K562 (cell line): ENCODE data around the gene SNX9. TPM values are rescaled to one million over a fixed set of nuclear protein-coding genes. Genes with fewer than 3 reads are reported as not detected.

Experiments
- ATAC-seq: fragments of 200-7000 bp; cut with Tn5 transposase; 3 replicates; pipeline ENCODE4 v1.9.1; 2020; ENCODE audit warnings: moderate library complexity
- BruUV-seq: library from RNA; stranded (reverse); fragments of 400-500 nt; replicated peaks from 2 replicates; lab custom pipeline; 2021; lab: Mats Ljungman, UMichigan
- CTCF ChIA-PET: fragments of 300-600 bp; formaldehyde crosslinking; extraction: SDS; loops from one replicate; lab custom pipeline; 2021; ENCODE audit warnings: low intra/inter-chr PET ratio; lab: Yijun Ruan, JAX
- POLR2A ChIA-PET: fragments of 300-600, 350-650 bp; sonication (Branson Sonifier 250); formaldehyde crosslinking; extraction: SDS; loops from one replicate; lab custom pipeline; 2021; ENCODE audit warnings: antibody characterized with exemption, inconsistent platforms; lab: Yijun Ruan, JAX
- DNase-seq, 4 experiments: peaks; one replicate each; pipeline versions ENCODE4 v3.0.0 to v3.0.0-alpha.2; 2011 to 2018; ENCODE audit warnings: low spot score in 3 of 4, mixed read lengths in 3 of 4; ENCODE audit errors: extremely low read depth in 1 of 4
- FAIRE-seq: peaks from 2 replicates; lab custom pipeline; 2011; peaks lifted over from hg19 to GRCh38; lab: Jason Lieb, UNC
- H2AFZ ChIP-seq: 2 replicates; pipeline ENCODE4 v1.6.0; 2011; ENCODE audit warnings: low read depth, low read length, control low read depth, inconsistent platforms
- H3K27ac ChIP-seq: fragments of 200-600 bp; 3 replicates; pipeline ENCODE4 v1.8.0; 2011; ENCODE audit warnings: low read depth, mild to moderate bottlenecking, control low read depth, inconsistent platforms, low read length, moderate library complexity, mixed read lengths; ENCODE audit errors: extremely low read depth
- H3K27me3 ChIP-seq, 2 experiments: fragments of 300-600 bp in 1 of 2; 2 replicates in 1 of 2; 3 replicates in 1 of 2; pipeline versions ENCODE4 v1.6.0 to v1.8.0; 2011; ENCODE audit warnings: inconsistent platforms in 2 of 2, low read length in 2 of 2, mild to moderate bottlenecking in 1 of 2, mixed read lengths in 1 of 2, moderate library complexity in 1 of 2; ENCODE audit not compliant: control insufficient read depth in 2 of 2, insufficient read depth in 2 of 2
- H3K36me3 ChIP-seq: fragments of 300-600 bp; 3 replicates; pipeline ENCODE4 v1.8.0; 2011; ENCODE audit warnings: mild to moderate bottlenecking, low read length, inconsistent platforms; ENCODE audit not compliant: control insufficient read depth, insufficient read depth
- H3K4me1 ChIP-seq, 2 experiments: fragments of 200-600 bp in 1 of 2; replicated peaks in 1 of 2; 2 replicates in 1 of 2; 3 replicates in 1 of 2; pipeline versions ENCODE4 v1.5.1 to v1.8.0; 2011; ENCODE audit warnings: inconsistent platforms in 2 of 2, low read length in 2 of 2, mild to moderate bottlenecking in 1 of 2, mixed read lengths in 1 of 2, moderate library complexity in 1 of 2; ENCODE audit not compliant: control insufficient read depth in 2 of 2, insufficient read depth in 2 of 2
- H3K4me2 ChIP-seq: 2 replicates; pipeline ENCODE4 v1.6.1; 2011; ENCODE audit warnings: low read length, control low read depth, inconsistent platforms, mixed read lengths; ENCODE audit not compliant: insufficient read depth
- H3K4me3 ChIP-seq: fragments of 200-600 bp; sonication (generic), shearing (Covaris generic); 2 replicates; pipeline ENCODE4 v1.5.1; 2016; ENCODE audit warnings: control low read depth, inconsistent platforms
- H3K79me2 ChIP-seq: fragments of 200-600 bp; 3 replicates; pipeline ENCODE4 v1.8.0; 2011; ENCODE audit warnings: low read length, inconsistent platforms; ENCODE audit not compliant: control insufficient read depth, insufficient read depth
- H3K9ac ChIP-seq, 2 experiments: 2 replicates each; pipeline versions ENCODE4 v1.6.0 to v1.6.1; 2011; ENCODE audit warnings: low read depth in 2 of 2, low read length in 2 of 2, control low read depth in 1 of 2, inconsistent platforms in 1 of 2, mild to moderate bottlenecking in 1 of 2, mixed read lengths in 1 of 2; ENCODE audit not compliant: insufficient read depth in 1 of 2
- H3K9me1 ChIP-seq: one replicate; pipeline ENCODE4 v1.6.0; 2011; ENCODE audit warnings: inconsistent platforms, mild to moderate bottlenecking, low read length, moderate library complexity; ENCODE audit not compliant: control insufficient read depth, insufficient read depth
- H3K9me3 ChIP-seq: replicated peaks from 2 replicates; pipeline ENCODE4 v1.5.1; 2011; ENCODE audit warnings: low read depth, low read length, inconsistent platforms; ENCODE audit not compliant: control insufficient read depth, insufficient read depth
- H4K20me1 ChIP-seq: replicated peaks from 2 replicates; pipeline ENCODE4 v1.6.1; 2011; ENCODE audit warnings: low read length, inconsistent platforms, mixed read lengths; ENCODE audit not compliant: control insufficient read depth, insufficient read depth
- ETV6 ChIP-seq, 3 experiments: fragments of 150-350 bp in 1 of 3; sonication (generic) in 1 of 3; formaldehyde crosslinking in 1 of 3; IDR thresholded peaks; 2 replicates each; pipeline versions ENCODE4 v1.6.1 to v1.8.0; 2014 to 2022; ENCODE audit warnings: borderline replicate concordance in 2 of 3, low read depth in 2 of 3, antibody characterized with exemption in 1 of 3, low read length in 1 of 3, mild to moderate bottlenecking in 1 of 3, missing genetic modification reagents in 1 of 3
- KLF10 ChIP-seq: fragments of 250-450 bp; sonication (Bioruptor Pico); IDR thresholded peaks from 2 replicates; pipeline ENCODE4 v1.6.1; 2021; ENCODE audit warnings: matching md5 sums
- MED1 ChIP-seq: sonication (generic); formaldehyde crosslinking; IDR thresholded peaks from 2 replicates; pipeline ENCODE4 v1.8.1; 2023; ENCODE audit warnings: missing genetic modification reagents, borderline replicate concordance
- POLR2G ChIP-seq: fragments of 200-400 bp; formaldehyde crosslinking; IDR thresholded peaks from 2 replicates; pipeline ENCODE4 v1.6.1; 2017; ENCODE audit warnings: low read depth, mild to moderate bottlenecking, antibody characterized with exemption, low read length, moderate library complexity
- SMC3 ChIP-seq: conservative IDR thresholded peaks from 2 replicates; pipeline ENCODE4 v1.6.1; 2011; ENCODE audit warnings: low read depth, low read length, improper control_type of control experiment; ENCODE audit not compliant: insufficient read depth
- SUPT5H ChIP-seq: fragments of 450-650 bp; IDR thresholded peaks from 2 replicates; pipeline ENCODE4 v1.6.1; 2016
- WGBS: fragments of 100-300 bp; shearing (Covaris generic); methylation state at CpG from one replicate; pipeline ENCODE4 v1.1.6; 2016; ENCODE audit warnings: low coverage, mixed read lengths; ENCODE audit not compliant: insufficient coverage; ENCODE audit errors: missing lambda C conversion rate; 5-methylcytosine and 5-hydroxymethylcytosine counted together
- in situ Hi-C: fragments of 300-500 bp; cut with MboI; formaldehyde crosslinking; loops from 4 replicates; pipeline ENCODE4 v1.15.0; 2018; ENCODE audit warnings: inconsistent platforms, mixed read lengths
- intact Hi-C: fragments of 100-400 bp; cut with micrococcal nuclease; formaldehyde crosslinking; loops from 2 replicates; pipeline ENCODE4 v1.14.2; 2022
- polyA plus RNA-seq, 8 experiments: library from polyadenylated mRNA; depleted of rRNA in 4 of 8; stranded (reverse) in 5 of 8; unstranded in 3 of 8; fragments of >200 nt; fragmentation: Nextera tagmentation in 2 of 8; fragmentation: Illumina TruSeq in 1 of 8; extraction: Ambion mirVana in 2 of 8; extraction: Trizol in 1 of 8; gene quantifications; 2 replicates each; pipeline versions ENCODE4 v1.2.1 to v1.2.3, GENCODE V29; 2011 to 2014; ENCODE audit warnings: inconsistent platforms in 1 of 8, missing spikeins in 1 of 8
- total RNA-seq, 7 experiments: library from RNA; depleted of rRNA in 6 of 7; stranded (reverse); fragments of >200 nt in 6 of 7; fragmentation: Illumina TruSeq in 2 of 7; extraction: Trizol in 2 of 7; gene quantifications; 2 replicates each; pipeline versions ENCODE4 v1.2.1 to v1.2.3, GENCODE V29; 2011 to 2021; ENCODE audit warnings: low replicate concordance in 1 of 7
- TF ChIP-seq, protein P1 (sequence below): sonication (generic); formaldehyde crosslinking; IDR thresholded peaks from 2 replicates; pipeline ENCODE4 v1.8.0; 2023; ENCODE audit warnings: mild to moderate bottlenecking, missing genetic modification reagents
- TF ChIP-seq, protein P2 (sequence below): sonication (generic); formaldehyde crosslinking; IDR thresholded peaks from 2 replicates; pipeline ENCODE4 v1.9.0; 2022; ENCODE audit warnings: mild to moderate bottlenecking, missing genetic modification reagents
- TF ChIP-seq, protein P3 (sequence below): IDR thresholded peaks from 2 replicates; pipeline ENCODE4 v1.6.1; 2016; ENCODE audit warnings: missing genetic modification characterization, missing compliant biosample characterization

SNX9 gene
- total and polyA plus RNA-seq, 9 of the 15 experiments (the other 6 are each of a cell fraction or from before 2014, with no cell fraction given): 6.0 to 81.7 (median 57.1) TPM

DNA sequence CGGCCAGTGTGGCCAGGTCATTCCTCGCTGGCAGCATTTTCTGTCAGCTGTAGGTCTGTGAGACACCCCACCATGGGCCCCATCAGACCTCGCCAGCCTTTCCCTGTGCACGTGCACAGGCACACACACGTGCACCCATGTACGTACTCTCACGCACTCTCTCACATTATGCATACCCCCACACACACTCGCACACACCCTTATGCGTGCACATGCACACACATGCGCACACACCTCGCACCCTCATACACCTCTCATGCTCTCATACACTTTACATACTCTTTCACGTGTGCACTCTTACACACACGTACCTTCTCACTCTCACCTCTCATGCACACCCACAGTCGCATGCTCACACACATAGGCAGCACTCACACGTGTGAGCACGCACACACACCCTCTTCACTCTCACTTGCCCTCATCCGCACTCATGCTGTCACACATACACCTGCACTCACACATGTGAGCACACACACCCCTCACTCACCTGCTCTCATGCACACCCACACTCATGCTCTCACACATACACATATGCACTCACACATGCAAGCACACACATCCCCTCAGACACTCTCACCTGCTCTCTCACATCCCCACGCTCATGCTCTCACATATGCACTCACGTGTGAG is 46.7 kb downstream of the SNX9 start:
- Histone ChIP-seq H3K79me2 (peaks cover 68% of the 10 kb centered on the region), H3K9me1 (no peaks in the 10 kb centered on the region), H3K27ac (no peak overlapping the region), H3K36me3 (peaks cover 64% of the 10 kb centered on the region), H3K4me1 (peaks cover 9 to 28% of the 10 kb centered on the region in 2 experiments; a peak in 4 of 5 replicates), H4K20me1 (no peaks in the 10 kb centered on the region), H3K4me3 (no peak overlapping the region), H3K4me2 (no peak overlapping the region), H3K27me3 (no peaks in the 10 kb centered on the region), H3K9me3 (no peaks in the 10 kb centered on the region), H2AFZ (no peak overlapping the region), H3K9ac (no peak overlapping the region)
- CTCF ChIA-PET: no interaction called here
- POLR2A ChIA-PET: no interaction called here
- DNase-seq: no peak
- ATAC-seq: no peak
- intact Hi-C loops (no loop called here), in situ Hi-C loops (loop anchor here (5.0 kb wide), 1 partner anchor 112 kb away; no protein-coding TSS in a partner anchor)
- WGBS: 96% methylated on average over 18 of the region's 19 CpGs
- BruUV-seq: no TSS peak
- TF ChIP-seq, protein P1, sequence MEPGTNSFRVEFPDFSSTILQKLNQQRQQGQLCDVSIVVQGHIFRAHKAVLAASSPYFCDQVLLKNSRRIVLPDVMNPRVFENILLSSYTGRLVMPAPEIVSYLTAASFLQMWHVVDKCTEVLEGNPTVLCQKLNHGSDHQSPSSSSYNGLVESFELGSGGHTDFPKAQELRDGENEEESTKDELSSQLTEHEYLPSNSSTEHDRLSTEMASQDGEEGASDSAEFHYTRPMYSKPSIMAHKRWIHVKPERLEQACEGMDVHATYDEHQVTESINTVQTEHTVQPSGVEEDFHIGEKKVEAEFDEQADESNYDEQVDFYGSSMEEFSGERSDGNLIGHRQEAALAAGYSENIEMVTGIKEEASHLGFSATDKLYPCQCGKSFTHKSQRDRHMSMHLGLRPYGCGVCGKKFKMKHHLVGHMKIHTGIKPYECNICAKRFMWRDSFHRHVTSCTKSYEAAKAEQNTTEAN (CRISPR knock-in tag): 0 out of 2 replicates have a peak, but pooled peaks have one; percentile 21
- TF ChIP-seq, protein P2, sequence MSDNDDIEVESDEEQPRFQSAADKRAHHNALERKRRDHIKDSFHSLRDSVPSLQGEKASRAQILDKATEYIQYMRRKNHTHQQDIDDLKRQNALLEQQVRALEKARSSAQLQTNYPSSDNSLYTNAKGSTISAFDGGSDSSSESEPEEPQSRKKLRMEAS (CRISPR knock-in tag): peak; percentile 51
- no peak for TF ChIP-seq ETV6 (IDR thresholded peaks at IDR 0.05; ENCODE audit: borderline replicate concordance in 1 of 2, low read depth in 2 of 2, low read length in 1 of 2)
- TF ChIP-seq ETV6 (CRISPR knock-in tag; IDR thresholded peaks at IDR 0.05; ENCODE audit: borderline replicate concordance): no peak
- 0 out of 2 replicates have a peak, but pooled peaks have one; percentile 85 for TF ChIP-seq MED1 (CRISPR knock-in tag)
- TF ChIP-seq KLF10 (CRISPR knock-in tag): no peak
- TF ChIP-seq, protein P3, sequence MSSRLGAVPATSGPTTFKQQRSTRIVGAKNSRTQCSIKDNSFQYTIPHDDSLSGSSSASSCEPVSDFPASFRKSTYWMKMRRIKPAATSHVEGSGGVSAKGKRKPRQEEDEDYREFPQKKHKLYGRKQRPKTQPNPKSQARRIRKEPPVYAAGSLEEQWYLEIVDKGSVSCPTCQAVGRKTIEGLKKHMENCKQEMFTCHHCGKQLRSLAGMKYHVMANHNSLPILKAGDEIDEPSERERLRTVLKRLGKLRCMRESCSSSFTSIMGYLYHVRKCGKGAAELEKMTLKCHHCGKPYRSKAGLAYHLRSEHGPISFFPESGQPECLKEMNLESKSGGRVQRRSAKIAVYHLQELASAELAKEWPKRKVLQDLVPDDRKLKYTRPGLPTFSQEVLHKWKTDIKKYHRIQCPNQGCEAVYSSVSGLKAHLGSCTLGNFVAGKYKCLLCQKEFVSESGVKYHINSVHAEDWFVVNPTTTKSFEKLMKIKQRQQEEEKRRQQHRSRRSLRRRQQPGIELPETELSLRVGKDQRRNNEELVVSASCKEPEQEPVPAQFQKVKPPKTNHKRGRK: no peak
- TF ChIP-seq POLR2G: 0 out of 2 replicates have a peak, but pooled peaks have one; percentile 11
- TF ChIP-seq SMC3: no peak
- peak; percentile 47; the same call in 1 of the 2 replicates for TF ChIP-seq SUPT5H
- FAIRE-seq: no peak
